GM21515 (cell line): ENCODE data around the gene TICRR.
A peak's percentile ranks its signal among the peaks of the same experiment; 100 is the strongest.
"Not testable (repeated sequence)": the region's sequence is repeated elsewhere in the genome, so short reads cannot be mapped to it uniquely, and the experiment has no call there.

Experiments
- ATAC-seq: cut with Tn5 transposase; IDR thresholded peaks from one replicate; pipeline ENCODE4 v1.9.1; 2021; ENCODE audit not compliant: unreplicated experiment

Gene TICRR

GRCh38 chr15:89559769-89560264, 15.5 kb upstream of the TICRR start:
- no peak for ATAC-seq

GRCh38 chr15:89566181-89566580, 9.1 kb upstream of the TICRR start:
- no peak for ATAC-seq

DNA sequence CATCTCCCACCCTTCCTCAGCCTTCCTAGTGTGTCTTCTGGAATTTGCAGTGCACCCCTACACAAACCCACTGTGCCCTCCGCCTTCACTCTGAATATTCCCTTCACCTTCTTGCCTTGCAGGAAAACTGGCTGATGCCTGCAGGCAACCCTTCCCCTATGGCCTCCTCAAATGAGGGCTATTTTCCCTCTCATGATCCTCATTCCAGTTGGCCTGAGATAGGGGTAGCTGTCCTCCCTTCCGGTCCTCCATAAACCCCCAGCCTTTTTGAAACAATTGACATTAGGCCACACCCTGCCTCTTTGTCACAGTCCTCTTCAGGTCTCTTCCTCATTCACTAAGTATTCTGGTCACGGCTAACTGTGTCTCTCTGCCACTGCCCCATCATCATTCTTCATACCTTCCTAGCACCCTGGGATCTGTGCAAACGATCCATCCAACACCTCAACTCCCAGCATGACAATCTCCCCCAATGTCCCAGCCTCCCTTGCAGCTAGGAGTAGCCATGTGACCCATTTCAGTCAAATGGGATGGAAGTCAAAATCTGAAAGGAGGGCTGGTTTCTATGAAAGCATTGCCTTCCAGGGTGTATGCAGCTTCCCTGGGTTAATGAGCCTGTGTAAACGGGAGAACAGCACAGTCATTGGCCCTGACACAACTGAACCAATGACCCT, 8.5 kb upstream of the TICRR start:
- ATAC-seq = no peak

- ATAC-seq = no peak
Observed at GRCh38 chr15:89569090-89569745, 6.1 kb upstream of the TICRR start.

- peak; percentile 11 for ATAC-seq
Observed at GRCh38 chr15:89575656-89576416, 567 bp downstream of the TICRR start.

DNA sequence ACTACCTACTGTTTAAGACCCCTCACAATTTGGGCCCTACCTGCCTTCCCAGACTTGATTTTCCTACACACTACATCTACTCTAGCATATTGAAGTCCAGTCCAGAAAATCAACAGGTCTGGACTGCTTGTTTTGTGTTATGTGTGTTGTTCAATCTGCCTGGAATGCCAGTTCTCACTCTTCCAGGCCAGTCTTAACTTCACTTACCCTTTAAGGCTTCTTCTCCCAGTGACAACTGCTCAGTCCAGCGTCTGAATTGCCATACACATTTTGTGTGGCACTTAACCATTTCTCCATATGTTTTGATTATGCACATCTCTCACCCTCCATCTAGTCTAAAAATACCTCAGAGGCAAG, 1.1 kb downstream of the TICRR start:
- ATAC-seq = no peak

- no peak for ATAC-seq
Observed at GRCh38 chr15:89577776-89578115, 2.5 kb downstream of the TICRR start.

- no peak for ATAC-seq
Observed at GRCh38 chr15:89578146-89578545, 2.9 kb downstream of the TICRR start.

GRCh38 chr15:89580747-89581146, 5.5 kb downstream of the TICRR start:
- ATAC-seq = not testable (repeated sequence)

- ATAC-seq = no peak
Observed at GRCh38 chr15:89586651-89587050, 11.4 kb downstream of the TICRR start.

- ATAC-seq = no peak
Observed at GRCh38 chr15:89587955-89588354, 12.7 kb downstream of the TICRR start.

GRCh38 chr15:89591834-89592233, 16.6 kb downstream of the TICRR start:
- no peak for ATAC-seq

- ATAC-seq = no peak
Observed at GRCh38 chr15:89593018-89593417, 17.7 kb downstream of the TICRR start.

GRCh38 chr15:89599021-89599420, 23.8 kb downstream of the TICRR start:
- ATAC-seq = no peak

- no peak for ATAC-seq
Observed at GRCh38 chr15:89611317-89611716, 36.0 kb downstream of the TICRR start.

DNA sequence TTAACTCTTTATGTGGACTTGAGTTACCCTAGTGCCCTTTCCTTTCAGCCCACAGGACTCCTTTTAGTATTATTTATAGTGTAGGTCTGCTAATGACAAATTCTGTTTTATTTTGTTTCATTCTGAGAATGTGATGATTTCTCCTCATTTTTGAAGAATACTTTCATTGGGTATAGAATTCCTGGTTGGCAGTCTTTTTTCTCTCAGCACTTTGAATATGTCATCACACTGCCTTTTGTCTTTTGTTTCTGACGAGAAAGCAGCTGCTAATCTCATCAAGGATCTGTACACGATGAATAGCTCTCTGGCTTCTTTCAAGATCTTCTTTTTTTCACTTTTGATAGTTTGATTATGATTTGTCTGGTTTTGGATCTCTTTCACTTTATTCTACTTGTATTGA, 37.8 kb downstream of the TICRR start:
- no peak for ATAC-seq

DNA sequence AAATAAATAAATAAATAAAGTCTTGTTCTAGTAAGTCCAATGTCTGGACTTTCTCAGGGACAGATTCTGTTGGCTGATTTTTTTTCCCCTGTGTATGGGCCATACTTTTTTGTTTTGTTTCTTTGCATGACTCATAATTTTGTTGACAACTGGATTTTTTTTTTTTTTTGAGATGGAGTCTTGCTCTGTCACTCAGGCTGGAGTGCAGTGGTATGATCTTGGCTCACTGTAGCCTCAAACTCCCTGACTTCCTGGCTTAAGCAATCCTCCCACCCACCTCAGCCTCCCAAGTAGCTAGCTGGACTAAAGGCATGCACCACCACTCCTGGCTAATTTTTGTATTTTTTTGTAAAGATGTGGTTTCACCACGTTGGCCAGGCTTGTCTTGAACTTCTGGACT, 38.9 kb downstream of the TICRR start:
- no peak for ATAC-seq

GRCh38 chr15:89615135-89615534, 39.9 kb downstream of the TICRR start:
- no peak for ATAC-seq

DNA sequence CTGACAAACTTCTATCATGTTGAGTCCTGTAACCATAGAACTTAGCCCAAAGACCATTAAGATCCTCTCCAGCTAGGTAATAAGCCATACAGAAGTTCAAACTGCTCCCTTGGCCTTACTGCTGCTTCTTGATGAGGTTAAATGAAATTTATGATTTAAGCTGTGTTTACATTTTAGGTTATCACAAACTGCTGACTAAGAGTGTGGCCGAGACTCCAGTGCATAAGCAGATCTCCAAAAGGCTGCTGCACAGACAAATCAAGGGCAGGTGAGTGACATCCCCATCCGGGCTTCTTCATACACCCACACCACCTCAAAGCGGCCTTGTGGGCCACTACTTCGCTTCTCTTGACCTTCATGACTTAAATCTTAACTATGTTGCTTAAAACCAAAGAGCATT, 41.0 kb downstream of the TICRR start:
- no peak for ATAC-seq

DNA sequence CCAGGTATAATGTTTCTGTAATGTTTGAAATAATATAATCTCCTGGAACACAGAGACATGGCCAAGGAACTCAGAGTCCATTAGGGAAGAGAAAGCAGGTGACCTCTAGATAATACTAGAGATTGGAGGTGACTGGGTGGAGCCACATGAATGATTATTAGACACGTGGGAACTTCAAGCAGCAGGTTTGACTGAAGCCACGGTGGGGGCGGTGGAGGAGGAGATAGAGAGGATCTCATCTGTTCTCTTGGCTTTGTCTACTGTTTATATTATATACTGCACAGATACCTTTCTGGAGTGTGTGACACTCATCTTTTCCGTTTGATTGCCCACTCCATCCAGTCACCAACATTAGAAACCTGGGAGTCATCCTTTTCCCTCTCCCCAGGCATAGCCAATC, 46.3 kb downstream of the TICRR start:
- ATAC-seq = no peak

- ATAC-seq = no peak
Observed at GRCh38 chr15:89623165-89623564, 47.9 kb downstream of the TICRR start.

- no peak for ATAC-seq
Observed at GRCh38 chr15:89625716-89626115, 50.4 kb downstream of the TICRR start.
